Astrocyte of the spinal cord (primary cell): ENCODE measurements around the gene TTC22.

Experiments used
- DNase-seq: peaks from one replicate; pipeline ENCODE4 v3.0.0; 2011; ENCODE audit warnings: low read depth, low spot score
- H3K4me3 ChIP-seq: 2 replicates; pipeline ENCODE4 v1.5.1; 2011; ENCODE audit warnings: low read depth, mild to moderate bottlenecking, low read length, moderate library complexity
- CTCF ChIP-seq: IDR thresholded peaks from 2 replicates; pipeline ENCODE4 v1.5.1; 2012; ENCODE audit warnings: low read depth, mild to moderate bottlenecking, low read length, inconsistent platforms
- in situ Hi-C: cut with HindIII; loops from 2 replicates; pipeline ENCODE4 v1.10.0; 2017; ENCODE audit warnings: low sequenced_read_pairs

The TTC22 gene

GRCh38 chr1:54800899-54801759, at the start of gene TTC22:
Gene TTC22 (minus strand): TSS chr1:54801323. CDS start chr1:54801163, 160 bp downstream.
- no peak within 1 kb of the TSS for H3K4me3 ChIP-seq
- DNase-seq = no peak
- peak; percentile 37 for TF ChIP-seq CTCF
- in situ Hi-C loops = no loop called here

GRCh38 chr1:54850737-54851136, 49.6 kb upstream of the TTC22 start:
- no peak overlapping the region for H3K4me3 ChIP-seq
- in situ Hi-C loops = no loop called here
- no peak for TF ChIP-seq CTCF
- DNase-seq = peak; percentile 93

DNA sequence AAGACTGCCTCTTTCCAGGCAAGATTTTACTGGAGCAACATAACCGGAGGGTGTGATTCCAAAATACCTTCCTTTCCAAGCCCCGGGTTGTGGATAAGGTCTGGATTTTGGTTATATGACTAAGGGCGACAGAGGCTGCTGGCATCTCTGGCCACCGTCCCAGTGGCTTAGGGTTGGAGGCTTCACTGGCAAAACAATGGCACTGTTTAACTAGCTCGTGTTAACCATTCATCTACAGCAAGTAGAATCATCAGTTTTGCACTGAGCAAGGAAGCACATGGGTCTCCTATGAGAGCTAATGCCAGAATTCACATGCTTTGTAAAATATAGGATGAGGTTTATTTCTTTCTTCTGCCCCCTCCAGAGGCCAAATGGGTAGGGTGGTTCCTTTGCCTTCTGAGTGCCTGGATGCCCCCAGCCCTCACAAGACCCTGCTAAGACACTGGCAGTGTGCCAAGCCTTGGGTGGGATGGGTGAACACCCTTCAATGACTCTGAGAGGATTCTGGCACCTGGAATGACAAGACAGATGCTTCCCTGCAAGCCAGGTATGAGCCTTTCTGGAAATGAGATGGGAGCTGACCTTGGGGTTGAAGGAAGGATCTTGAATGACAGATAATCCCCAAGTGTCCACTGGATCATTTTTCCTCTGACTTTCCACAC, 49.1 kb upstream of the TTC22 start:
- no peak overlapping the region for H3K4me3 ChIP-seq
- in situ Hi-C loops = no loop called here
- no peak for DNase-seq
- TF ChIP-seq CTCF = no peak

DNA sequence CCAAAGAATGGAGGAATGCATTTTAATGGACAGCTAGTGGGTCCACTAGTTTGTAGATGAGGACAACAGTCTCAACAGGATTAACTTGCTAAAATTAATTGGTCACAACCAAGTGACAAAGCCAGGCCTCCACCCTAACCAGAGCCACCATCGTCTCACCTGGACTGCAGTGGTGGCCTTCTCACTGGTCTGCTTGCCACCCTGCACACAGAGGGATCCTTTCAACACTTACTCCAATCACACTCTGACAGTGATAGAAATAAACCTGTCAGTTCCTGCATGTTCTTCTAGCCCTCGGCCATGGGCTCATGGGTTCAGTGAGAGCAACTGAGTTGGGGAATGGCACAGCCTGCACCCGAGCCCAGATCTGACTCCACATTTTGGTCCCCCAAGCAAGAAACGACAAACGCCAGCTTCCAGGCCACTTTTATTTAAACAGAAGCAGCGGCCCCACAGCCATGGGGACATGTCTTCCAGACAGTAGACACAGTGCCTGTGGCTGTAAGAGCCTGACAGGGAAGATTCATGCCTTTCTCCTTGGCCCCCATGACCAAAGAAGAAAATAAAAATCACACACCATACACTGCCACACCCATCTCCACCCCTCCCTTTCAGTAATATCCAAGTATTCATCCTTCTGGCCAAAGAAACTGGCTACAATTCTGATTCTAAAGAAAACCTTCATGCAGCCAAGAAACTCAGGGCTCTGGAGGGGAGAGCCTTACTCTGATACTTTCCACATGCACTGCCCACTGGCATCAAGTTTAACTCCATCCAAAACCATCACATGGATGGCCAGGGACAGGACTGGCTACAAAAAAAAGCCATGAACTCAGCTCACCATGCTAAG, 48.3 kb upstream of the TTC22 start:
- TF ChIP-seq CTCF = no peak
- H3K4me3 ChIP-seq = no peak overlapping the region
- in situ Hi-C loops = no loop called here
- DNase-seq = no peak

DNA sequence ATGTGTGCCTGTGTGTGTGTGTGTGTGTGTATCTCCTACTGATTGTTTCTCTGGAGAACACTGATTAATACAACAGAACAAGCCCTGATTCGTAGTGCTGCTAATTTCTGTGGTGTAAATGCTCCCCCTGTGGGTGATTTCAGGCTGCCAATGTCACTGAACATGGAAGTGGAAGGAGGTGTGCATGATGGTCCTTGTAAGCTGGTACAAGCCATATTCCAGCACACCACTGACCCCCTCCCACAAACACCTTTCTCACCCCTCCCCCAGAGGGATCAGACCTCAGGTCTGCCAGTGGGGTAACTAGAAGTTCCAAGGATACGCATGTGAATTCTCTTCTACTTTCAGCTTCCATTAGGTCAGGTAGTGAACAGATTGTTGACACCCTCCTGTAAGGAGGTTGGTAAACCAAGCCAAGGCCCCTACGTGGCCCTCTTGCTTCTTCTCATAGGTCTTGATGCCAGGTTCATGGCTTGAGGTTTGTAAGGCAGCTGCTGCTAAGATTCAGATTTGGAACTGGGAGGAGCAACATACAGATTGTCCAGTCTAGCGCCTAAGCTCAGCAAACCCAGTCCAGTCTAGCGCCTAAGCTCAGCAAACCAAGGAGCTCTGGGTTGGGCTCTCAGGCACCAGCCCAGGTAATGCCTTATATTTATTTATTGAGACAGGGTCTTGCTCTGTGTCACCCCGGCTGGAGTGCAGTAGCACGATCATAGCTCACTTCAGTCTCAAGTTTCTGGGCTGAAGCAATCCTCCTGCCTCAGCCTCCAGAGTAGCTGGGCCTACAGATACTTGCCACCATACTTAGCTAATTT, 47.2 kb upstream of the TTC22 start:
- in situ Hi-C loops = no loop called here
- TF ChIP-seq CTCF = no peak
- no peak for DNase-seq
- H3K4me3 ChIP-seq = no peak overlapping the region
